IMR-90 (cell line): ENCODE measurements around the gene RBPJ. TPM values are rescaled to one million over a fixed set of nuclear protein-coding genes. Genes with fewer than 3 reads are reported as not detected.

Source experiments
- ATAC-seq: fragments of 200-7000 bp; cut with Tn5 transposase; 2 replicates; pipeline ENCODE4 v1.9.1; 2020; ENCODE audit warnings: low read depth, mild to moderate bottlenecking, moderate library complexity
- BruUV-seq: library from RNA; stranded (reverse); fragments of 400-500 nt; replicated peaks from 2 replicates; lab custom pipeline; 2021; lab: Mats Ljungman, UMichigan
- CTCF ChIA-PET: fragments of 300-600 bp; formaldehyde crosslinking; extraction: SDS; loops from one replicate; lab custom pipeline; 2021; ENCODE audit warnings: antibody characterized with exemption; lab: Yijun Ruan, JAX
- POLR2A ChIA-PET: fragments of 300-600 bp; sonication (Branson Sonifier 250); formaldehyde crosslinking; loops from one replicate; lab custom pipeline; 2022; ENCODE audit warnings: antibody characterized with exemption; ENCODE audit not compliant: unreplicated experiment; lab: Charles Lee
- DNase-seq: peaks from one replicate; pipeline ENCODE4 v3.0.0; 2013
- H2AFZ ChIP-seq: replicated peaks from 2 replicates; pipeline ENCODE3; 2013; ENCODE audit warnings: low read length, mild to moderate bottlenecking; ENCODE audit not compliant: poor library complexity
- H2AK5ac ChIP-seq: 2 replicates; pipeline ENCODE4 v1.6.1; 2013; ENCODE audit warnings: low read depth, low read length, inconsistent platforms
- H2AK9ac ChIP-seq: replicated peaks from 2 replicates; pipeline ENCODE3; 2013; ENCODE audit warnings: mild to moderate bottlenecking, low read depth, low read length, moderate library complexity; ENCODE audit not compliant: poor library complexity
- H2BK120ac ChIP-seq: 2 replicates; pipeline ENCODE4 v1.6.1; 2013; ENCODE audit warnings: low read depth, low read length, inconsistent platforms
- H2BK15ac ChIP-seq: 3 replicates; pipeline ENCODE4 v1.6.1; 2013; ENCODE audit warnings: low read depth, low read length, inconsistent platforms
- H2BK20ac ChIP-seq: 2 replicates; pipeline ENCODE4 v1.6.1; 2013; ENCODE audit warnings: low read depth, mild to moderate bottlenecking, inconsistent platforms, low read length, moderate library complexity
- H2BK5ac ChIP-seq: 2 replicates; pipeline ENCODE4 v1.6.1; 2013; ENCODE audit warnings: mild to moderate bottlenecking, low read depth, low read length, inconsistent platforms; ENCODE audit not compliant: poor library complexity, severe bottlenecking
- H3K14ac ChIP-seq: replicated peaks from 2 replicates; pipeline ENCODE4 v1.6.1; 2013; ENCODE audit warnings: low read depth, low read length, inconsistent platforms
- H3K18ac ChIP-seq: 2 replicates; pipeline ENCODE4 v1.6.1; 2013; ENCODE audit warnings: low read depth, low read length, control low read depth
- H3K23ac ChIP-seq: 2 replicates; pipeline ENCODE4 v1.6.1; 2013; ENCODE audit warnings: low read depth, low read length, inconsistent platforms
- H3K27ac ChIP-seq: 2 replicates; pipeline ENCODE4 v1.5.1; 2013; ENCODE audit warnings: mild to moderate bottlenecking, control low read depth, low read length; ENCODE audit not compliant: insufficient read depth
- H3K27me3 ChIP-seq: 2 replicates; pipeline ENCODE4 v1.6.1; 2013; ENCODE audit warnings: low read length; ENCODE audit not compliant: control insufficient read depth, insufficient read depth
- H3K36me3 ChIP-seq: 2 replicates; pipeline ENCODE4 v1.6.1; 2013; ENCODE audit warnings: low read length, mixed read lengths; ENCODE audit not compliant: control insufficient read depth, insufficient read depth
- H3K4ac ChIP-seq: 2 replicates; pipeline ENCODE4 v1.6.1; 2013; ENCODE audit warnings: low read depth, low read length, inconsistent platforms
- H3K4me1 ChIP-seq: 2 replicates; pipeline ENCODE4 v1.6.1; 2013; ENCODE audit warnings: low read length, mixed read lengths; ENCODE audit not compliant: control insufficient read depth, insufficient read depth
- H3K4me2 ChIP-seq: 2 replicates; pipeline ENCODE4 v1.6.1; 2013; ENCODE audit warnings: low read depth, mild to moderate bottlenecking, control low read depth, low read length, moderate library complexity
- H3K4me3 ChIP-seq: 2 replicates; pipeline ENCODE4 v1.5.1; 2013; ENCODE audit warnings: low read depth, mild to moderate bottlenecking, control low read depth, low read length, moderate library complexity; ENCODE audit not compliant: insufficient read depth
- H3K56ac ChIP-seq: 2 replicates; pipeline ENCODE4 v1.6.1; 2013; ENCODE audit warnings: low read length, inconsistent platforms; ENCODE audit not compliant: insufficient read depth; ENCODE audit errors: extremely low read depth
- H3K79me1 ChIP-seq, 2 experiments: 2 replicates each; pipeline ENCODE4 v1.6.1; 2013; ENCODE audit warnings: low read length in 2 of 2, inconsistent platforms in 1 of 2, low read depth in 1 of 2
- H3K9ac ChIP-seq: 2 replicates; pipeline ENCODE4 v1.6.1; 2013; ENCODE audit warnings: low read depth, low read length, control low read depth
- H3K9me1 ChIP-seq: 2 replicates; pipeline ENCODE4 v1.6.1; 2013; ENCODE audit warnings: low read length, inconsistent platforms; ENCODE audit not compliant: insufficient read depth
- H3K9me3 ChIP-seq: 2 replicates; pipeline ENCODE4 v1.6.1; 2013; ENCODE audit warnings: low read length; ENCODE audit not compliant: control insufficient read depth, insufficient read depth
- H4K20me1 ChIP-seq: 2 replicates; pipeline ENCODE4 v1.6.1; 2013; ENCODE audit warnings: low read length, inconsistent platforms; ENCODE audit not compliant: insufficient read depth
- H4K5ac ChIP-seq: 2 replicates; pipeline ENCODE4 v1.6.1; 2013; ENCODE audit warnings: mild to moderate bottlenecking, low read depth, low read length, control low read depth
- H4K8ac ChIP-seq, 2 experiments: 2 replicates each; pipeline ENCODE4 v1.6.1; 2013; ENCODE audit warnings: low read depth in 2 of 2, low read length in 2 of 2, control low read depth in 1 of 2, inconsistent platforms in 1 of 2
- H4K91ac ChIP-seq: 2 replicates; pipeline ENCODE4 v1.6.1; 2013; ENCODE audit warnings: low read depth, low read length, inconsistent platforms; ENCODE audit not compliant: insufficient read depth
- CEBPB ChIP-seq: IDR thresholded peaks from 2 replicates; pipeline ENCODE4 v1.6.1; 2012; ENCODE audit warnings: low read depth, low read length, improper control_type of control experiment
- CHD1 ChIP-seq: IDR thresholded peaks from 2 replicates; pipeline ENCODE4 v1.6.1; 2012; ENCODE audit warnings: low read depth, low read length, improper control_type of control experiment
- CTCF ChIP-seq: conservative IDR thresholded peaks from 2 replicates; pipeline ENCODE4 v1.5.1; 2012; ENCODE audit warnings: mild to moderate bottlenecking, low read depth, low read length, improper control_type of control experiment
- ELK1 ChIP-seq: fragments of 150-350 bp; IDR thresholded peaks from 2 replicates; pipeline ENCODE4 v1.6.1; 2016; ENCODE audit warnings: low read depth, mild to moderate bottlenecking, low read length, moderate library complexity, borderline replicate concordance
- FOS ChIP-seq: fragments of 150-350 bp; IDR thresholded peaks from 2 replicates; pipeline ENCODE4 v1.6.1; 2016; ENCODE audit warnings: low read depth, low read length
- MAZ ChIP-seq: IDR thresholded peaks from 2 replicates; pipeline ENCODE4 v1.6.1; 2012; ENCODE audit warnings: low read depth, mild to moderate bottlenecking, low read length, improper control_type of control experiment, moderate library complexity, borderline replicate concordance
- MXI1 ChIP-seq: IDR thresholded peaks from 2 replicates; pipeline ENCODE4 v1.6.1; 2012; ENCODE audit warnings: low read depth, mild to moderate bottlenecking, low read length, moderate library complexity, borderline replicate concordance
- NFE2L2 ChIP-seq: fragments of 150-350 bp; IDR thresholded peaks from 2 replicates; pipeline ENCODE4 v1.6.1; 2016; ENCODE audit warnings: low read depth, mild to moderate bottlenecking, low read length
- POLR2A ChIP-seq: IDR thresholded peaks from 2 replicates; pipeline ENCODE4 v1.6.1; 2012; ENCODE audit warnings: mild to moderate bottlenecking, low read depth, low read length
- RAD21 ChIP-seq: IDR thresholded peaks from 2 replicates; pipeline ENCODE4 v1.6.1; 2012; ENCODE audit warnings: low read length, improper control_type of control experiment
- RCOR1 ChIP-seq: IDR thresholded peaks from 2 replicates; pipeline ENCODE4 v1.6.1; 2012; ENCODE audit warnings: mild to moderate bottlenecking, low read length, improper control_type of control experiment; ENCODE audit not compliant: insufficient replicate concordance
- RFX5 ChIP-seq: IDR thresholded peaks from 2 replicates; pipeline ENCODE4 v1.8.0; 2012; ENCODE audit warnings: low read depth, mild to moderate bottlenecking, low read length, moderate library complexity
- USF2 ChIP-seq: fragments of 150-350 bp; IDR thresholded peaks from 2 replicates; pipeline ENCODE4 v1.6.1; 2017; ENCODE audit warnings: mild to moderate bottlenecking, antibody characterized with exemption, low read length, low read depth
- WGBS, 2 experiments: methylation state at CpG; one replicate each; pipeline versions ENCODE4 v1.1.5 to v1.1.7; 2013; ENCODE audit warnings: missing lambda C conversion rate in 2 of 2; ENCODE audit not compliant: insufficient read length in 1 of 2; ENCODE audit errors: extremely low coverage in 2 of 2; 5-methylcytosine and 5-hydroxymethylcytosine counted together
- dilution Hi-C: fragments of 300-500 bp; cut with HindIII; formaldehyde crosslinking; loops from one replicate; pipeline ENCODE4 v1.14.3; 2018; ENCODE audit warnings: low sequenced_read_pairs; ENCODE audit not compliant: unreplicated experiment
- in situ Hi-C: fragments of 300-500 bp; cut with MboI; formaldehyde crosslinking; loops from 3 replicates; pipeline ENCODE4 v1.14.3; 2019; ENCODE audit warnings: low sequenced_read_pairs, inconsistent platforms, mixed read lengths
- intact Hi-C: fragments of 100-400 bp; cut with micrococcal nuclease; formaldehyde crosslinking; loops from 2 replicates; pipeline ENCODE4 v1.10.0; 2022
- polyA plus RNA-seq, 3 experiments: library from polyadenylated mRNA; depleted of rRNA; stranded (reverse); fragments of >200 nt; gene quantifications; 2 replicates each; pipeline ENCODE4 v1.2.3, GENCODE V29; 2012; ENCODE audit warnings: low replicate concordance in 1 of 3
- total RNA-seq: library from RNA; depleted of rRNA; stranded (reverse); fragments of >200 nt; gene quantifications from 2 replicates; pipeline ENCODE4 v1.2.3, GENCODE V29; 2012

RBPJ gene
- total and polyA plus RNA-seq, 2 of the 4 experiments (the other 2 are of a cell fraction), result 50.3 to 148 TPM

- Histone ChIP-seq H2BK15ac (peak overlapping the region; percentile 11; the same call in 1 of the 3 replicates), H3K27me3 (no peaks in the 10 kb centered on the region), H3K4me3 (no peak overlapping the region), H3K4me1 (peaks cover 13% of the 10 kb centered on the region), H3K18ac (peak overlapping the region; percentile 75; the same call in 1 of the 2 replicates), H4K8ac (peak overlapping the region in 1 of 2 experiments; percentile 43; a peak in 3 of 4 replicates), H2BK5ac (peak overlapping the region; percentile 74), H2AFZ (no peak overlapping the region), H3K9ac (no peak overlapping the region), H3K9me1 (peaks cover 9% of the 10 kb centered on the region; the same call in 1 of the 2 replicates), H4K20me1 (no peaks in the 10 kb centered on the region), H3K14ac (peak overlapping the region; percentile 47), H3K4me2 (no peak overlapping the region), H2BK120ac (peak overlapping the region; percentile 63), H2AK5ac (peak overlapping the region; percentile 92), H4K91ac (peak overlapping the region; percentile 60), H2BK20ac (peak overlapping the region; percentile 68), H2AK9ac (no peak overlapping the region), H3K9me3 (no peaks in the 10 kb centered on the region), H3K23ac (no peak overlapping the region), H3K79me1 (no peaks in the 10 kb centered on the region), H3K56ac (0 out of 2 replicates have a peak overlapping the region, but pooled peaks have one; percentile 21), H4K5ac (peak overlapping the region; percentile 10; the same call in 1 of the 2 replicates), H3K27ac (peak overlapping the region; percentile 86; the same call in 1 of the 2 replicates), H3K4ac (peak overlapping the region; percentile 54), H3K36me3 (no peaks in the 10 kb centered on the region)
- DNase-seq (no peak), ATAC-seq (no peak)
- 100% methylated on average over 1 of the region's 1 CpG; no CpG with 5 or more reads in 1 of the 2 experiments for WGBS, 2 experiments
- TF ChIP-seq CTCF (no peak), CHD1 (no peak), RFX5 (no peak), NFE2L2 (no peak), RCOR1 (no peak), CEBPB (no peak), POLR2A (no peak), RAD21 (no peak), USF2 (no peak), MXI1 (no peak), MAZ (no peak), FOS (no peak), ELK1 (no peak)
- intact Hi-C loops (no loop called here), dilution Hi-C loops (no loop called here), in situ Hi-C loops (no loop called here)
- no TSS peak for BruUV-seq
- CTCF ChIA-PET, result interaction anchor here (0.7 kb wide), 1 partner anchor 205 kb away, joined by 3 read pairs; no protein-coding TSS in a partner anchor
- POLR2A ChIA-PET, result no interaction called here
Measured at GRCh38 chr4:26287756-26288155, 33.1 kb upstream of the RBPJ start.
